HG02678 (cell line): ENCODE measurements around the gene ATP6V0D1.
"Not testable (repeated sequence)": the region's sequence is repeated elsewhere in the genome, so short reads cannot be mapped to it uniquely, and the experiment has no call there.

Experiments
- ATAC-seq: cut with Tn5 transposase; IDR thresholded peaks from one replicate; pipeline ENCODE4 v1.9.1; 2021; ENCODE audit warnings: mild to moderate bottlenecking, moderate library complexity; ENCODE audit not compliant: unreplicated experiment

ATP6V0D1 gene

DNA sequence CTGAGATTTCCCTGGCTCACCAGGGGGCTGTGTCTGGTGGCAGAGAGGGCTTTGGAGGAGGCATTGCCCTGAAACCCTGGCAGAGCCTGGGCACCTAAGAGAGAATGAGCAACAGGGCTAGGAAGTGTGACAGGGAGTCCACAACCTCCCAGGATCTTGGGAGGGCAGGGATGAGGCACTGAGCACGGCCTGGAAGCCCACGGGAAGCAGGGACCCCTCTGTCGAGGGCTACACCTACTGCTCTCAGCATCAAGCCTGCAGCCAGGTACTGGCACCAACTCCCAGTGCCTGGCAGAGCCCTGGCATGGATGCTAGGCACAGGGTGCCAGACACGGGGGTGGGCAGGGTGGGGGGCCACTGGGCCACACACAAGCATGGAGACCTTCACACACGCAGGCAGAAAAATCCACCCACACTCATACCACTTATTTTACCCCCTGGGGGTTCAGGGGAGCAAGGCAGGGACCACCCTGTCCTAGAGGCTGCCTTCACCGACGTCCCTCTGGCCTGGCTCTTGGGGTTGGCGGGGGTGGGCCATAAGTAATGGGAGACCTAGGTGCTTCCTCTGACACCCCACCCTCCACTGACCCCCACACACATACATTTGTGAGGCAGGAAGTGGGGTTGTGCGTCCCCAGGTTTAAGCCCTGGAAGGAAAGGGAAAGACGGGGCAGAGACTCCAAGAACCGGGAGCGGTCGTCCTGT lies 51.0 kb downstream of the ATP6V0D1 start:
- no peak for ATAC-seq

DNA sequence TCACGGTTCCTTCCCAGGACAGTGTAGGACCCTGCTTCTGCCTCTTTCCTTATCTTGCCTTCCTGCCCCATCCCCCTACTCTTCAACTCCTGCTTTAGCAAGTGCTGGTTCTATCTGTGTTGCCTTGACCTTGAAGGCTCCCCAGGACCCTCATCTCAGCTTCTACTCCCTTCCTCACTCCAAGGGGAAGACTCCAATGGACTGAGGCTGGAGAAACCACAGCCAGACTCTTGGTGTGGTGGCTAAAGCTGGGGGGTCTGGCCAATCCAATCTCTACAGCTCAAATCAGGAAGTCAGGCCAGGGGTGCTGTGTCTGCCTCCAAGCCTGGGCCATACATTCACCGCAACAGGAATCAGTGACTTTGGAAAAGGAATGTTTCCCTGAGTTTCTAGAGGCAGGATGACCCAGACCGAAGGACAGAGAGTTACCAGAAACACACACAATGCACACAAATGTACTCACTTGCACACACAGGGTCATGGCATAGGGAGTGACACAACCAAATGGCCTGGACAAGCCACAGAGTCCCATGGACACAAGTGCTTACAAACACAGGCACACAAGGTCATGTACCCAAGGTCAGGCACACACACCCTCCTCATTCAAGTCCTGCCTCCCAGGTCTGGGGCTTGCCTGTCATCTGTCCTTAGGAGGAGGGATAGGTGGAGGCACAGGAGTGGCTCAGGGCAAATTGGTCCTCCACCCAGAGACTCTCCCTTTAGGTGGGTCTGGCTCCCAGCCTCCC lies 51.7 kb downstream of the ATP6V0D1 start:
- no peak for ATAC-seq

DNA sequence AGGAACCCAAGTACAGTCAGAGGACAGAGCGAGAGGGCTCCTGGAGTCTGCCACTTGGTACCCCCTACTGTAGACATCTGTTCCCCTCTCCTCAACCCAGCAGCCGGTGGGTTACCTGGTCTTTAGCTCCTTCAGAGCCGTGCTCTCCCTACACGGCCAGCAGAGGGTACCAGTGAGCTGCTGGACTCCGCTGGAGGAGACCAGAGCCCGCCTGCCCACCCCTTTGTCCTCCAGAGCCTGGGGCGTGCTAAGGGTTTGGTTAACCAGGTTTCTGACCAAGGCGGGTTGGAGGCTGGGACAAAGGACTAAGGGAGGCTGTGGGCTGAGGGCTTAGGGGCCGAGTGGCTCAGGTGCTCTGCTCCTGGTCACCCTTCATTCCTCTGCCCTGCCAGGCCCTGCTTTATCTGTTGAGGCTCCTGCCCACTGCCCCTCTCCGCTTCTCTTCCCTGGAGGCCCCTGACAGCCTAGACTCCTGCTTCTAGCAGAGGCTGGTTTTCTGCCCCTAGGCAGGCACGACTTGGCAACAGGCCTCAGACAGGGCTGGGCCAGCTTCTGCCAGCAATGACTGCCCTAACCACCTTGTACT lies 52.7 kb downstream of the ATP6V0D1 start:
- no peak for ATAC-seq

DNA sequence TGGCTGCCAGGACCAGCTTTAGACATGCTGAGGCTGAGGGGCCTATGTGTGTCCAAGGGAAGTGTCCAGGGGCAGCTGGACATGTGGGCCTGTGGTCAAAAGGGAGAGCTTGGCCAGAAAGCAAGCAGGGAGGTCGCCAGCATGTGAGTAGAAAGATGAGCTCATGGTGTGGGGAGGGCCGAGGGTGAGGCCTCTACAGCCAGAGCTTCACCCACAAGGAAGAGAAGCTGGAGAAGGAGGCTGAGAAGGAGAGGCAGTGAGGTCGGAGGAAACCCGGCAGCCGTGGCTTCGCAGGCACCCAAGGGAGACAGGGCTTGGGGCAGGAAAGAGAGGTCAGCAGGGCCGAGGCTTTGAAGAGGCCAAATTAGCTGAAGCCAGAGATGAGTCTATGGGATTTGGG lies 54.0 kb downstream of the ATP6V0D1 start:
- no peak for ATAC-seq

DNA sequence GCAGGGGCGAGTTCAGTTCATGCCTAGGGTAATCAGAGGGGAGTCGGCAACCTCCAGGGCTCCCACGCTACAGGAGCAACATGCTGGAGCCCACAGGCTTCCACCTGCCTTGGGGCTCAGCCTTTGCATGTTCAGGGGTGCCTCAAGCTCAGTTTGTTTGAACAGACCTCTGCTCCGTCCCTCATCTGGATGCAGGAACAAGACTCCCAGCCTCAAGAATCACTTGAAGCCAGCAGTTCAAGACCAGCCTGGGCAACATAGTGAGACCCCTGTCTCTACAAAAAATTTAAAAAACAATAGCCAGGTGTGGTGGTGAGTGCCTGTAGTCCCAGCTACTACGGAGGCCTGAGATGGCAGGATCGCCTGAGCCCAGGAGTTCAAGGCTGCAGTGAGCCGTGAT lies 54.9 kb downstream of the ATP6V0D1 start:
- ATAC-seq = no peak

DNA sequence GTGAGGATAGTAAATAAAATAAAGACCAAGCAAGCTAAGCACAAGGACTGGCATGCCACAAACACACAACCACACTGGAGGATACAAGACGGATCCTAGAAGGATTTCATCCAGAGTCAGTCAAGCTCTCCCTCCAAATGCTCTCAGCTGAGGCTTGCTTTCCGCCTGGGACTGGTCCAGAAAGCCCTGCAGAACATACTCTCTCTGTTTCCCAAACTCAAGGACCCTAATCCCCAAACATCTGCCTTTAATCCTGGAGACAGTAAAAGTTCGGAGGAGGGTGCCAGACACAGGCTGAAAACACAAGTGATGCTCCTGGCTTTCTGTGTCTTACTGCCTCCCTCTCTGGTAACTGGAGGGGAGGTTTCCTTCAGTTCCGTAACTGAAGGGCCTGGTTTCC lies 55.4 kb downstream of the ATP6V0D1 start:
- ATAC-seq = no peak

DNA sequence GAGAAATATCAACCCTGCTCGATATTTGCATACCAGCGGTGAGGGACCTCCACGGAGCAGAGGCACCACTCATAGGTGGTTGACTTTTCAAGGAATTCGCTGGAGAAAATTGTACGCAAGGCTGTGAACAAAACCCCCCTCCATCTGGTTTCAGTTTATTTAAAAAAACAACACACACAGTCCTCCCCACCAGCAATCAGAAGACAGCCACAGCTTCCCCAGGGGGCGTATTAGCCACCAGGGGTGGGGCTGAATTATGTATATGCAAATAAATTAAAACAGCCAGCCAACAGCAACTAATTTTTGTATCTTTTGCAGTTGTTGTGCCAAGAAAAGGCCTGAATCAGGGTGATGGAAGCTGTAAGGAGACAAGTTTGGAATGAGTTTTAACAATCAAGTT lies 55.9 kb downstream of the ATP6V0D1 start:
- ATAC-seq = no peak

DNA sequence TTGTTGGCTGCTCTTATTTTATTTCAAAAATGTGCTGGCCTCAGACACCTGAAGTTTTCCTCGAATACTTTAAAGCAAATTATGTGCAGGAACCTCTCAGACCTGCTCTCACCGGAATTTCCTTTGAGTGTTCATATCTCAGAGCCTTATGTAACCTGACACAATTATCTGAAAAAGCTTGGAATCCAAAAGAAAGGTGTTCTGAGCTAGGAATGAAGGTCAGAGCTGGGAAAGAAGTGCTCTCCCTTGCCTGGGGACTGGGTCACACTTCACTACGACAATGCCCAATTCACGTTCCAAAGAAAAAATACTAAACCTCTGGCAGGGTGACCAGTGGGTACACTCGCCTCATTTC lies 56.7 kb downstream of the ATP6V0D1 start:
- ATAC-seq = no peak

DNA sequence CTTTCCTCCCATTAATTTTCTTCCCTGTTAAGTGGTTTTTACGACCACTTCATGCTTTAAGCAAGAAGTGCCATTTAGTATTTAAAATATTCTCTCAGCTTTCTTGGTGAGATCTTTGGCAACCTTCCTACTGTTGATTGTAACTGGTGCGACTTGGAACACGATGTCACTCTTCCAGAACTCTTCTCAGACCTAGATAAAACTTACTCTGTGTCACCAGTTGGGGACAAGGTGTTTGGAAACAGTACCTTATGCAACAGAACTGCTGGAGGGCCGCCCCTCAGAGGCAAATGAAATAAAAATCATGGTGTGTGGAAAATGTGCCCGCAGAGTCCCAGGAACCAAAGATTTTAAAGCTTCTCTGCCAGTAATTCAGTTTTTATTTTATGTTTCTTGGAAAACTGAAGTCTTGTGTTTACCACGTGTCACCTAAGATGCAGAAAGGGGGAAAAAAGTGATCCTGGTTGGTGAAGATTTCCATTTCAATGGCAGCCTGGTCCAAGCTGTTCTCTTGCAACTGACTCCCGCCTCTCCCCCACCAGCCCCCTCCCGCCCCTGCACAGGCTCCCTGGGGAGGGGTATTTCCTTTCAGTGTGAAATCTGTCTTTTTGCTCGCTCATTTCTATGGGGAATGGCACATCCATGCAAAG lies 57.2 kb downstream of the ATP6V0D1 start:
- no peak for ATAC-seq

DNA sequence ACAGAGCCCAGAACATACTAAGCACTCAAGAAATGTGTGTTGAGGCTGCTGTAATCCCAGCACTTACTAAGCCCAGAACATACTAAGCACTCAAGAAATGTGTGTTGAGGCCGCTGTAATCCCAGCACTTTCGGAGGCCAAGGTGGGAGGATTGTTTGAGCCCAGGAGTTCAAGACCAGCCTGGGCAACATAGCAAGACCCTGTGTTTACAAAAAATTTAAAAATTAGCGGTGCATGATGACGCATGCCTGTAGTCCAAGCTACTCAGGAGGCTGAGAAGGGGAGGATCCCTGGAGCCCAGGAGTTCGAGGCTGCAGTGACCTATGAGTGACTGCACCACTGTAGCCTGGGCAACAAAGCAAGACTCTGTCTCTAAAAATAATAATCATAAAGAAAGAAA lies 57.9 kb downstream of the ATP6V0D1 start:
- no peak for ATAC-seq

DNA sequence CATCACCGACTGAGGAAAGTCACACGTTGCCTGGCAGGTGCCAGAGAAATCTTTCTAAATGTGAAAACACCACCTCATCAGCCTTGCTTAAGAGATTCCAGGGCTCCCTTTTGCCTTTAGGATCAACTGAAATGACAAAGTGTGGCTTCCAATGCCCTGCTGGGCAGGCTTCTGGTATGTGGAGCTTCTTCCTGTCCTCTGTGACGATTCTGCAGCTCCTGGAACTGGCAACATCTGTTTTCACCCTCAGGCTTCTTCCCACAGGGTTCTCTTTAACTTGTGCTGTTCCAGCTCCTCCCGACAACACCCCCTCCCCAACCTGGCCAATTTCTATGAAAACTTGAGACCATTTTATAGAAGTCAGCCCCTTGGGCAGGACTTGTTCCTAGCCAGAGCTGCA lies 59.9 kb downstream of the ATP6V0D1 start:
- no peak for ATAC-seq

DNA sequence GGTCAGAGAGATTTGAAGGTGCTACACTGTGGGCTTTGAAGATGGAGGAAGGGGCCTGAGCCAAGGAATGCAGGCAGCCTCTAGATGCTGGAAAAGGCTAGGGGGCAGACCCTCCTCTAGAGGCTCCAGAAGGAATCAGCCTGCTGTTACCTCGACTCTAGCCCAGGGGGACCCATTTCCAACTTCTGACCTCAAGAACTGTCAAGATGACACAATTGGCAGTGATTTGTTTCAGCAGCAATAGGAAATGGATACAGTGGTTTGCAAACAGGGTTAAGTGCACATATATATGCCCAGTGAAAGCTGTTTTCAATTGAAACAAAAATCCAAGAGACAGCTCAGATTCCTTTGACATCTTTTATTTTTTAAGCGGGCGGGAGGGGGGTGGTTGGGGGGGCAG lies 61.0 kb downstream of the ATP6V0D1 start:
- ATAC-seq = no peak

DNA sequence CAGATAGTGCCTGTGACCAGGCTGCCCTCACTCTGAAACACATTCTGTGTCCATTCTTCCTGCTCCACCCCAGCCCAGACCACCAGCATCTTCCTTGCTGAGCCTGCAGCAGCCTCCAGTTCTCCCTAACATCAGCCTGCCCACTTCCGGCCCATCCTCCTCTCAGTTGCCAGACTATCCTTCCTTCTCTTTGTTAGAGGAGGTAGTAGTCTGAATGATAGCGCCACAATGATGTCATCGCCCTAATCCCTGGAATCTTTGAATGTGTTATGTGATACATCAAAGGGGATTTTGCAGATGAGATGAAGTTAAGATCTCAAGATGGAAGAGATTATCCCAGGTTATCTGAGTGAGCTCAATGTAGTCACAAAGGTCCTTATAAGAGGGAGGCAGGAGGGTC lies 61.5 kb downstream of the ATP6V0D1 start:
- no peak for ATAC-seq

DNA sequence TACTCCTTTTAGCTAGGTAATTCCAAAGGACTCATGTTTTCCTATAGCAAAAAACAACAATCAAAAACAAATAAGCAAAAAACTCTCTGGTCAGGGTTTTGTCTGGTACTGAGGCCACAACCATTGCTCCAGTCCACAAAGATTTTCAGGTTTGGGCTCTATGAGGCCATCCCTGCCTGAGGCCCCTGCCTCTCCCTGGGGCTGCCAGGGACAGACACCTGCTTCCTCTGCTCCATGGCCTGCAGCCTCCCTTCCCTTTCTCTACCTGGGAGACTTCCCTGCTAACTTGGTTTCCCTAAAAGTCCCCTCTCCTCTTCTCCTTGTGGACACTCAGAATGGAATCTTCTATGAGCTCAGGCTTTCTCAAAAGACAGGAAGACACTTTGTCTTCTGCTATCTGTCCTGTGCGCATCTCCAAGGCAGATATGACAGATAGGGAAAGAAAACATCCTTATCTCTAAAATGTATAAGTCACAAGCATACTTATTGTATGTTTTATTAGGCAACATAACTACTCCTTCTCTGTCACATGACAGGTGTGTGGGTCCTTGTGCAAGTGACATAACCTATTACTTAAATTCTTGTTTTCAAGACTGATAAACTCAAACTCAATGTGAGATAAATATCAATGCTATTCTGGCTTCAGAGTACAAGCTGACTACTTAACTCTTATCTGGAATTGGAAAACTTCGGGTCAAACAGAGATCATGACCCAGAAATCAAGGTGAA lies 63.5 kb downstream of the ATP6V0D1 start:
- no peak for ATAC-seq

DNA sequence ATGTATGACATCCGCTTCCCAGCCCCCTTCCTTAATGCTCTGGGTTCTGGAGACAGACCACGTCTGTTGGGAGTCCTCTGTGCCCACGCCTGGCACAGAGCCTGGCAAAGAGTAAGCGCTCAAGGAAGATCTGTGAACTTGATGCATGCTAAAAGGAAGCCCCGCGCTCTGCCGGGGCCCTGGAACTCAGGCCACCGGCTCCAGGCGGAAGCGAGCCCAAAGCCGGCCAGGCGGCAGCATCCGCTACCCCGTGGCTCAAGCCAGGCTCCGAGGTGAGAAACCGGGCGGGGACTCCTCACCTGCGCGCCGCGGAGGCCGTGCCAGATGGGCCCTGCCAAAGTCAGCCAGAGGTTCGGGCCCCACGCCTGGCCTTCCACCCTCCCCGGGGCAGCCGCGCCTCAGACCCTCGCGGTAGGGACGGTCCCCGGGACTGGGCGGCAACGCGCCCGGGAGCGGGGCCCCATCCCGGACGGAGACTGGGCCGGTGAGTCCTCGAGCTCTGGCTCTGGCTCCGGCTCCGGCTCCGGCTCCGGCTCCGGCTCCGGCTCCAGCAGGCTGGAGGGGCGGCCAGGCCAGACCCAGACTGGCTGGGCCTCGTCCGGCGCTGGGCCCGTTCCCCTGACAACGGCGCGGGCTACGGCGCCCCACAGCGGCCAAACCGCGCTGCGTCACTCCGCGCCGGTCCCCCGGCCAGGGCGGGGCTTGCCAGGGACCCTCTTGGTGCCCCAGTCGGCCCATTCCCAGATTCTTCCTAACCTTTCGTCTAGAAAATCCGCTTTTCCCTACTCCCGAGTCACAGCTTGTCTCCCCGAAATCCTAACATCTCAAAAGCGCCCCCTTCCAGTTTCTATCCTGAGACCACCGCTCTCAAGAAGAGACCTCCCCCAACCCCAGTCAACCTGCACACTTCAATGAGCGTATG lies 64.8 kb downstream of the ATP6V0D1 start, which contains the start of gene ZDHHC1:
Gene ZDHHC1, minus strand, starts transcription at position 606 of the 922 bp plus-strand sequence. CDS start 8,702 bp downstream, outside the sequence.
- peak; percentile 63 for ATAC-seq

DNA sequence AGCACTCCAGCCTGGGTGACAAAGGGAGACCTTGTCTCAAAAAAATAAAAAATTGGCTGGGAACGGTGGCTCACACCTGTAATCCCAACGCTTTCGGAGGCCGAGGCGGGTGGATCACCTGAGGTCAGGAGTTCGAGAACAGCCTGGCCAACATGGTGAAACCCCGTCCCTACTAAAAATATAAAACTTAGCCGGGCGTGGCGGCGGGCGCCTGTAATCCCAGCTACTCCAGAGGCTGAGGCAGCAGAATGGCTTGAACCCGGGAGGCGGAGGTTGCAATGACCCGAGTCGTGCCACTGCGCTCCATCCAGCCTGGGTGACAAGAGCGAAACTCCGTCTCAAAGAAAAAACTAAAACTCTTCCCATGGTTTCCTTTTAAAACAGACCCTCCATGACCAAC lies 65.5 kb downstream of the ATP6V0D1 start:
- ATAC-seq = not testable (repeated sequence)

DNA sequence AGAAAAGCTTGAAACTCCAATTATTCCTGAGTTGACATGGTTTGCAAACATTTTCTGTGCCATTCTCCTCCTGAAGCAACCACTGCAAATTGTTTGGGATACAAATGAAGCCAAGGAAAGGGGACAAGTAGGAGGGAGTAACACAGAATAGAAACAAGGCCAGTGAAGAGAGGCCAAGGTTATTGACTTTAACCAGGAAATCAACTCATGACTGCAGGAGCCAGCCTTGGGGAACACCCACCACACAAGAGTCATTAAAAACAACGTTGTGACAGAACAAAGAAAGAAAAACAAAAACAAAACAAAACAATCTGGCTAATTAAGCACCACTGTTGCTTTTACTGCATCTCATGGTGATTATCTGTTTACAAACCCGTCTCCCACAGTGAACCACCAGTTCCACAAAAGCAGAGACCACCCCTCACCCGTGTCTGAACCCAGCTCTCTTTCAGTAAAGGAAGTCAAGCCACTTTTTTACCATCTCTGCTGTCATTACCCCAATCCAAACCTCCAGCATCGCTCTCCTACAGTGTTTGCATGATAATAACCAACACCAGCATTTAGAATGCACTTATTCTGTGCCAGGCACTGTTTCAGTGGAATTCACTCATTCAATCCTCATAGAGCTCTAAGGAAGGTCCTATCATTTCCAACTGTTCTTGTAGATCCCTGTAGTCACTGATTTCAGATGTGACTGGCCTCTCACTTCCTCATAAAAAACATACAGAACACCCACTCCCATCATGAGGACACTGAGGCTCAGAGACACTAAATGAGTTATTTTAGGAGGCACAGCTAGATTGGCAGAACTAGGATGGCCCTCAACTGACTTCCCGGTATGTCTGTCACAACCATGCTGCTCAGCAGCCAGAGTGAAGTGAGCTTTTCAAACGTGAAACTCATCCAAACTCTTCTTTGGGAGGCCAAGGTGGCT lies 66.7 kb downstream of the ATP6V0D1 start:
- ATAC-seq = no peak

DNA sequence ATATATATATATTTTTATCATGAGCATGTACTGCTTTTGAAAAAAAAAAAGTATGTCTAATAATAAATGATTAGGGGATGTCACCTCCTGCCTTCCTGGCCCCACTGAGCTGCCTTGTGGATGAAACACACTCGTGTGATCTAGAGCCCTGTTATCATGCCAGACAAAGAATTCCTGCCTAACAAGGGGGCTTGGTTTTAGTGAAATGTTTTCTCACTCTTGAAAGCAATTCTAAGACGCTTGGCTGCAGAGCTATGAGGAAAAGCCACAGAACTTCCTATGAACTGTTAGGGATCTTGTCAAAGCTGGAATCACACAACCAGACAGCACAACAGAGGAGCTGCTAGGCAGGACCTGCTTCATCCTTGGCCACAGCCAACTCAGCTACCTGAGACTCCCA lies 68.7 kb downstream of the ATP6V0D1 start:
- ATAC-seq = no peak

DNA sequence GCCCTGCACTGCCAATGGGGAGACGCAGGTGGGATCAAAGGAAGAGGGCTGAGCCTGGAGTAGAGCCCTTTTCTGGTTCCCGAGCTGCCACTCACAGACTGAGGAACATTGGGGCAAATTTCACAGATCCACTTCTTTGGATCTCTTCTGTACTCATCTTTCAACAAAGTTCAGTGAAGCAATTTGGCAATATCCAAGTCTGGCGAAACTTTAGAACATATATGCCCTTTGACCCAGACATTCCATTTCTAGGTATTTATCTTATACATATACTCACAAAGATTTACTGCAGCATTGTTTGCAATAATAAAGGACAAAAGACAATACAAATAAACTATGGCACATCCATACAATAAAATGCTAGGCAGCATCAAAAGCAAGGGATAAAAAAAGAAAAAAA lies 69.6 kb downstream of the ATP6V0D1 start:
- ATAC-seq = no peak
